GM19023 (cell line): Measurements from ENCODE around the gene BCR.
"Not testable (repeated sequence)": the region's sequence is repeated elsewhere in the genome, so short reads cannot be mapped to it uniquely, and the experiment has no call there.

ENCODE experiments used
- ATAC-seq: cut with Tn5 transposase; IDR thresholded peaks from one replicate; pipeline ENCODE4 v1.9.1; 2021; ENCODE audit warnings: mild to moderate bottlenecking, moderate library complexity; ENCODE audit not compliant: unreplicated experiment

The BCR gene

DNA sequence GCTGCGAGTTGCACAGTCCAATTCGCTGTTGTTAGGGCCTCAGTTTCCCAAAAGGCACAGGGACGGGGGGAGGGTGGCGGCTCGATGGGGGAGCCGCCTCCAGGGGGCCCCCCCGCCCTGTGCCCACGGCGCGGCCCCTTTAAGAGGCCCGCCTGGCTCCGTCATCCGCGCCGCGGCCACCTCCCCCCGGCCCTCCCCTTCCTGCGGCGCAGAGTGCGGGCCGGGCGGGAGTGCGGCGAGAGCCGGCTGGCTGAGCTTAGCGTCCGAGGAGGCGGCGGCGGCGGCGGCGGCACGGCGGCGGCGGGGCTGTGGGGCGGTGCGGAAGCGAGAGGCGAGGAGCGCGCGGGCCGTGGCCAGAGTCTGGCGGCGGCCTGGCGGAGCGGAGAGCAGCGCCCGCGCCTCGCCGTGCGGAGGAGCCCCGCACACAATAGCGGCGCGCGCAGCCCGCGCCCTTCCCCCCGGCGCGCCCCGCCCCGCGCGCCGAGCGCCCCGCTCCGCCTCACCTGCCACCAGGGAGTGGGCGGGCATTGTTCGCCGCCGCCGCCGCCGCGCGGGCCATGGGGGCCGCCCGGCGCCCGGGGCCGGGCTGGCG is at the start of gene BCR:
TSS of gene BCR (plus strand) at position 209 of the 592 bp plus-strand sequence. CDS start 452 bp downstream, outside the sequence.
- ATAC-seq = no peak

- ATAC-seq = no peak
Measured at GRCh38 chr22:23130697-23131096, 49.6 kb upstream of the BCR start.

DNA sequence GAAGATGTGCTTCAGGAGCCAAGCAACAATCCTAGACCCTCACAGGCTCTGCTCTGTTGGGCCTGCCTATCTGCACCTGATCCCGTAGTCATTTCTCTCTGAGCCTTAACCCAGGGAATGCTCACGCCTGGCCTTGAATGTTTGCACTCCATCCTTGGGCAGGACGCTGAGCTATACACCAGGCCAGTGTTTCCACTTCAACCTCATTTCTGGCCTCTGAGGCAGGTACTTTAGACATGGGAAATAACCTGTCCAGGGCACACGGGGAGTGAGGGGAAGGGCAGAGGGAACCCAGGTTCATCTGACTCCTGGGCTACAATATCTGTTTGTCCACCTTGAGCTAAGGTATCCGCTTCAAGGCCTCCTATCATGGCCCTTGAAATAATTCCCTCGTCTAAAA is 48.4 kb upstream of the BCR start:
- ATAC-seq = no peak

- ATAC-seq = no peak
Measured at GRCh38 chr22:23132376-23133091, 47.8 kb upstream of the BCR start.

GRCh38 chr22:23133922-23134321 is 46.4 kb upstream of the BCR start:
- no peak for ATAC-seq

DNA sequence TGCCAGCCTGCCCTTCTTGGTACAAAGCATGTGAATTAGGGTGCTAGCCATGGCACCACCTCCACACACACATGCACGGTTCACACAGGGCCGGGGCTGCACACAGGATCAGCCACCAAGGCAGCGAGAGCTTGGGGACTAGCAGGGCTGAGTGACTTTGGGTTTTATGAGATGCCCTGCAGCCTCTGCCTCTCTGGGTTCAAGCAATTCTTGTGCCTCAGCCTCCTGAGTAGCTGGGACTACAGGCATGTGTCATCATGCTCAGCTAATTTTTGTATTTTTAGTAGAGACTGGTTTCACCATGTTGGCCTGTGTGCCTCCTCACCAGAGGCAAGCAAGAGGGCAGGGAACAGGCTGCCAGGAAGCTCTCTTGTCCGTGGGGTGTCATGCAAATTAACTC is 43.3 kb upstream of the BCR start:
- ATAC-seq = not testable (repeated sequence)

DNA sequence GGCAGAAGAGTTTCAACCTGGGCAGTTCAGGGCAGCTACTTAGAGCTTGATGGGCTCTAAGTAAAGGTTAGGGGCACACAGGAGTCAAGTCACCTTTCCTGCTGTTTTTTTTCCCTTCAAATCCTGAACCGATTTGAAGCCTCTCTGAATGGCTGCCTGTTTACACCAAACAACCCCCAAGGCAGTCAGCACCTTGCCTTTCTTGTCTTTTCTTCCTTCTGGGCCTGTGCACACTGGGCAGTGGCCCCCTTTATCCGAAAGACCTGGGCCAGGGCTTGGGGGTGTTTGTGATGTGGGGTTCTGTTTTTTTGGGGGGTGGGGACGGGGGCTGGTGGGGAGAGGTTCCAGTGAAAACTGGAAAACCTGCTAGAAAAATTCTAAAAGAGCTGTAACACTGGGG is 42.8 kb upstream of the BCR start:
- ATAC-seq = no peak

DNA sequence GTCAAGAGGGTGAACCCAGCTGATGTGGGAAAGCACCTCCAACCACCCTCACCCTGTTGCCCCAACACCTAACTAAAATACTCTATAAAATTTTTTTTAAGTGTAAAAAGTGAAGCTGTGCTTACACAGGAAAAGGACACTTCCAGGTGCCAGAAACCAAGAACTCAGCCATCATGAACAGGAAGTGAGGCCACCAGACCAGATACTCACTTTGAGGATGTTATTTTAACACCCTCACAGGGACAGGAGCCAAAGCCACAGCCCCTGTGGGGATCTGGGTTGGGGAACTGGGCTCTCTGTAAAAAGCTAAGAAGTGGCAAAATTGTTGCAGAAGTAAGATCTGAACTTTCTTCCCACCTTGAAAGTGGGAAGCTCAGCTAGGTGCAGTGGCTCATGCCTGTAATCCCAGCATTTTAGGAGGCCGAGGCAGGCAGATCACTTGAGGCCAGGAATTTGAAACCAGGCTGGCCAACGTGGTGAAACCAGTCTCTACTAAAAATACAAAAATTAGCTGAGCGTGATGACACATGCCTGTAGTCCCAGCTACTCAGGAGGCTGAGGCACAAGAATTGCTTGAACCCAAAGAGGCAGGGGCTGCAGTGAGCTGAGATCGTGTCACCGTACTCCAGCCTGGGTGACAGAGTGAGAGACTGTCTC is 42.3 kb upstream of the BCR start:
- no peak for ATAC-seq

GRCh38 chr22:23138584-23139435 is 41.5 kb upstream of the BCR start:
- no peak for ATAC-seq

DNA sequence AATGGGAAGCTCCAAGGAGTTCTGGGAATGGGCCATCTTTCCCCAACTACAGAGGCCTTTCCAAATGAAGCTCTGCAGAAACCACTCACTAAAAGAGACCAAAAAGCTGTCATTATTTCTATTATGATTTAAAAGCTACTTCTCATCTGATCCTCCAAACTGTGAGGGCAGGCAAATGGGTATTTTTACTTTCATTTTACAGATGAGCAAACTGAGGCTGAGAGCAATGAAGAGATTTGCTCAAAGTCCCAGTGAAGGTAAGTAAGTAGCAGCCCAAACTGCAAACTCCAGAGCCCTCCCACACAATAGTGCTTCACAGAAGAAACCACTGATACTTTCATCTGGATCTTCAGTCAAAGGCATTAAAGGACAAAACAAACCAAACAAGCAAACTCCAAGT is 39.9 kb upstream of the BCR start:
- no peak for ATAC-seq

DNA sequence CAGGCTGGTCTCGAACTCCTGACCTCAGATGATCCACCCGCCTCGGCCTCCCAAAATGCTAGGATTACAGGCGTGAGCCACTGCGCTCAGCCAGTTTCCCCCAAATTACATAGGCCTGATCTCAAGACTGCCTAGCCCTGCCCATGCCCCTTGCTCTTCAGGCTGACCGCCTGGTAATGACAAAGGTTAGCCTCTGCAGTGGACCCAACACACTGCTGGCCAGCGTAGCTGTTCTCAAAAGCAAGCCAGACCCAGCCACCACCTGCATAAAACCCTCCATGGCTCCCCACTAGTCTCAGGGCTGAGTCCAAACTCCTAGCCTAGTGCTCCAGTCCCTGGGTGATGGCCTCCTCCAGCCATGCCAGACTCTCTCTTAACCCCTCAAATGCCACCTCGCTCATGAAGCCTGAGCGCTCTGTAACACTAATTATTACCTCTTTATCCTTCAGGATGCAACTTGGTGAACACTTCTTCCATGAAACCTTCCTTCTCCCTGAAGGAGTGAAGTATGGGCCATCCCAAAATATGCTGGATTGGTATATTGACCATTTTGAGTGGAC is 37.7 kb upstream of the BCR start:
- no peak for ATAC-seq

- no peak for ATAC-seq
Measured at GRCh38 chr22:23143119-23143518, 37.2 kb upstream of the BCR start.

DNA sequence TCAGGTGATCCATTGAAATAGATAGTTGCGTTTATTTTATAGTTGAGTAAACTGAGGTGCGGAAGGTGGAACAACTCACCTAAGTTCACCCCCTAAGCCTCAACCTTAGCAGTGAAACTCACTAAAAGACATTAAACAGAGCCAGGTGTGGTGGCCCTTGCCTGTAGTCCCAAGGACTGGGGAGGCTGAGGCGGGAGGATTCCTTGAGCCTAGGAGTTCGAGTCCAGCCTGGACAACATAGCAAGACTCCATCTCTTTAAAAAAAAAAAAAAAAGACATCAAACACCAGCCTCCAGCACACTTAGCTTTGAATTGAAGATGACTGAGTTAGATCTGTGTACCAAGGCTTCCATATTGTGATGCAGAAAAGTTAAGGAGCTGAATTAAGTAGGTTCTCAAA is 35.9 kb upstream of the BCR start:
- no peak for ATAC-seq

DNA sequence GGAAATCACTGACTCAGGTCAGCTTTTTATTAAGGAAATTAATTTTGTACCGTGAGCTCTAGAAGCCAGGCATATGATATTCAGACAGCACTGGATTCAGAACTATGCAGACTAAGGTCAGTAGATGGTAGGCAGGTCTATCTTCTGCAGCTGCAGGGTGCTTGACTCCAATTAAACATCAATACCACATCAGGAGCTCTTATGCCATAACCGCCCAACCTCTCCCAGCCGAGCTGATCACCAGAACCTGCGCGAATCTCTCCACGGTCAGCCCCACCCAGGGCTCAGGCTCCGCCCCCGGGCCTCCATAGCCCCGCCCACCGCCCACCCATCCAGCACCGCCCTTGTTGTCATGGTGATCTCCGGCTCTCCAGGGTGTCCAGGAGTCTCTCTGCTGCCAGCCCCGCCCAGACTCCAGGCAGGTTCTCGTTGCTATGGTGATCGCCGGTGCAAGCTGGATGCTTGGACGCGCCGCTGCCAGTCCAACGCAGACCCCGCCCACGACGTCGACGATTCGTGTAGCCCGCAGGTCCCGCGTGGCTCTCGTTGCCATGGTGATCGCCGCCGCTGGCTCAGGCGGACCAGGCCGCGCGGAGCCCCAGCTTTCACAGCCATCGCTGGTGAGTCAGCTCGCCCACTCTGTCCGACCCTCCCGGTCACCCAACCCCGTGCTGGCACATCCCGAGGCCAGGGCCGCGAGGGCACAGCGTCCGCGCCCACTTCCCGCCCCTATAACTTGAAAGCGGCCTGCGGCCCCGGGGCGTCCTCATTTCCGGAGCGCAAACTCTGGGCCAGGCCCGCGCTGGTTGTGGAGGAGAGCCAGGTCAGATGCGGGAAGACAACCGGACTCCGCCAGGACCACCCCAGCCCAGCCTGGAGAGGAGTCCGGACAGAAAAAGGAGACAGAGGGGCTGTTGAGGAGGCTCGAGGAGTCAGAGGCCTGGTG is 35.1 kb upstream of the BCR start, which contains the start of gene RAB36:
TSS of gene RAB36 (plus strand) at position 546 of the 946 bp plus-strand sequence. CDS start 1,140 bp downstream, outside the sequence.
- no peak for ATAC-seq

DNA sequence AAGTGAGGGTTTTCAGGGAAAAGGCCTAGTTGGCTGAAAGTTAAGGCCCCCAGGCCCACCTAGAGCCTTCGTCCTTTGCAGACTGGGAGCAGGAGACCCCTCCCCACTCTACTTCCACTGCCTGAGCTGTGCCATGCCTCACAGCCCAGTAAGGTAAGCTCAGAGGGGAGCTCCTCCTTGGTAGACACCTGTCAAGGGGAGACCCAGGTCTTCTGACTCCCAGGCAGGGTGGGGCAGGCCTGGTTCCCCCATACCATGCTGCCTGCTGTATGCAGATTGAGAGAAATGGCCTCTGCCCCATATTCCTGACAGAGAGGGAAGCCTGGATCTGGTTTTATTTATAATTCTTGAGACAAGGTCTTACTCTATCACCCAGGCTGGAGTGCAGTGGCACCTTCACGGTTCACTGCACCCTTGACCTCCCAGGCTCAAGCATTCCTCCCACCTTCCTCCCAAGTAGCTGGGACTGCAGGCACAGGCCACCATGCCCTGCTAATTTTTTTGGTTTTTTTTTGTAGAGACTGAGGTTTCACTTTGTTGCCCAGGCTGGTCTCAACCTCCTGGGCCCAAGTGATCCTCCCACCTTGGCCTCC is 34.3 kb upstream of the BCR start:
- ATAC-seq = no peak

DNA sequence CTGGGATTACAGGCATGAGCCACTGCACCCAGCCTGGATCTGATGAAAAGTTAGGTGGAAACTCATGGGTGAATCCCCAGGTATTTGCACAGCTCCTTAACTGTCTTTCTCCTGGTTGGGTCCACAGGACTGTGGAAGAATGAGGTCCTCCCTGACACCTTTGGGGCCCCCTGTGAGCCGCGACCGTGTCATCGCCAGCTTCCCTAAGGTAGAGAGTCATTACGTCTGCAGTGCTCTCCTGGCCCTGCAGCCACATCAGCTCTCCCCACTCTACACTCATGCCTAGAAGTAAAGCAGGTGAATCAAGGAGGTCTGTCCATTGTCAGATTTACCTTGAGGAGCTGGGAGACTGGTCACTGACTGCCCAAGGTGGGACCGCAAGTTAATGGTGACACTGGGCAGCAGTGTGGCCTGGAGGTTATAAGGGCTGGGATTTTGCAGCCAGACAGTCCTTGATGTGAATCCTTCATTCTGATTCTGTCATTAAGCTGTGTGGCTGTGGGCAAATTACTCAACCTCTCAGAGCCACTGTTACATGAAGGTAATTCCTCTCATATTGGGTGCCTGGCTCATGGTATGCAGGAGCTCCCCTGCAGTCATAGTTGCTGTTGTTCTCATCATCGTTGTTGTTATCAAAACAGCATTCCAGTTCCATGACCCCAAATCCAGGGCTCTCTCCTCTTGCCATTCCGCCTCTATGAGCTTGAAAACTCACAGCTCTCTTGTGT is 33.7 kb upstream of the BCR start:
- ATAC-seq = no peak

- no peak for ATAC-seq
Measured at GRCh38 chr22:23147617-23148387, 32.5 kb upstream of the BCR start.

DNA sequence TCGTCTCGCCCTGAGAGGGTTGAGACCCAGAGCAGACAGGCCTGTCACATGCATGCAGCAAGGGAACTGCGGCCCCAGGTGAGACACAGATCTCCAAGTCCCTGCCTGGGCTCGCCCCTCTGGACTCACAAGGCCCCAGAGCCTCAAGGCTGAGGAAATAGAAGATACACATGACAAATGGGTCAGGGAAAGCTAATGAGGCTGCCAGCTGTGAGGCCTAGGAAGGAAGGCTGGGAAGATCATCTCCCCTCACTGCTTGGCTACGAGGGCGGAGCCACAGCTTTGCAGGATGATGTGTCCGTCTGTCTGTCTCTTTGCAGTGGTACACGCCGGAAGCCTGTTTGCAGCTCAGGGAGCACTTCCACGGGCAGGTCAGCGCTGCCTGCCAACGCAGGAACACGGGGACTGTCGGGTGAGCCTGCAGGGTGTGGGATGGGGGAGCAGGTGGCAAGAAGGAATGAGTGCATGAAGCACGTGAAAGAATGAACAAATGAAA is 30.5 kb upstream of the BCR start:
- no peak for ATAC-seq
